AG04449 (cell line): ENCODE data around the gene HELT.

Experiments
- CTCF ChIA-PET: fragments of 350-600 bp; formaldehyde crosslinking; extraction: SDS; loops from one replicate; lab custom pipeline; 2021; ENCODE audit warnings: antibody characterized with exemption; lab: Yijun Ruan, JAX
- POLR2A ChIA-PET: fragments of 400-600, 350-600 bp; formaldehyde crosslinking; extraction: SDS; loops from one replicate; lab custom pipeline; 2020; ENCODE audit warnings: antibody characterized with exemption, inconsistent platforms; lab: Yijun Ruan, JAX
- DNase-seq: peaks from one replicate; pipeline ENCODE4 v3.0.0-alpha.2; 2010; ENCODE audit warnings: low read depth, low spot score
- H3K4me3 ChIP-seq: 2 replicates; pipeline ENCODE4 v1.5.1; 2011; ENCODE audit warnings: low read depth, mild to moderate bottlenecking, control low read depth, low read length
- TF ChIP-seq, protein P1 (sequence below): IDR thresholded peaks from one replicate; pipeline ENCODE4 v1.5.1; 2011; ENCODE audit warnings: mild to moderate bottlenecking, moderate library complexity, low read length, control low read depth, inconsistent platforms; ENCODE audit not compliant: insufficient read depth; ENCODE audit errors: missing control alignments

The HELT gene

GRCh38 chr4:185015108-185015507 is 3.2 kb upstream of the HELT start:
- DNase-seq = no peak
- CTCF ChIA-PET = no interaction called here
- H3K4me3 ChIP-seq = no peak overlapping the region
- TF ChIP-seq, protein P1, sequence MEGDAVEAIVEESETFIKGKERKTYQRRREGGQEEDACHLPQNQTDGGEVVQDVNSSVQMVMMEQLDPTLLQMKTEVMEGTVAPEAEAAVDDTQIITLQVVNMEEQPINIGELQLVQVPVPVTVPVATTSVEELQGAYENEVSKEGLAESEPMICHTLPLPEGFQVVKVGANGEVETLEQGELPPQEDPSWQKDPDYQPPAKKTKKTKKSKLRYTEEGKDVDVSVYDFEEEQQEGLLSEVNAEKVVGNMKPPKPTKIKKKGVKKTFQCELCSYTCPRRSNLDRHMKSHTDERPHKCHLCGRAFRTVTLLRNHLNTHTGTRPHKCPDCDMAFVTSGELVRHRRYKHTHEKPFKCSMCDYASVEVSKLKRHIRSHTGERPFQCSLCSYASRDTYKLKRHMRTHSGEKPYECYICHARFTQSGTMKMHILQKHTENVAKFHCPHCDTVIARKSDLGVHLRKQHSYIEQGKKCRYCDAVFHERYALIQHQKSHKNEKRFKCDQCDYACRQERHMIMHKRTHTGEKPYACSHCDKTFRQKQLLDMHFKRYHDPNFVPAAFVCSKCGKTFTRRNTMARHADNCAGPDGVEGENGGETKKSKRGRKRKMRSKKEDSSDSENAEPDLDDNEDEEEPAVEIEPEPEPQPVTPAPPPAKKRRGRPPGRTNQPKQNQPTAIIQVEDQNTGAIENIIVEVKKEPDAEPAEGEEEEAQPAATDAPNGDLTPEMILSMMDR = no peak
- POLR2A ChIA-PET = no interaction called here

- DNase-seq = no peak
- H3K4me3 ChIP-seq = no peak overlapping the region
- CTCF ChIA-PET = interaction anchor here (1.3 kb wide), 1 partner anchor 118 kb away, joined by 3 read pairs; no protein-coding TSS in a partner anchor
- TF ChIP-seq, protein P1 = no peak
- POLR2A ChIA-PET = no interaction called here
Measured at GRCh38 chr4:185016101-185016940, 2.0 kb upstream of the HELT start.

DNA sequence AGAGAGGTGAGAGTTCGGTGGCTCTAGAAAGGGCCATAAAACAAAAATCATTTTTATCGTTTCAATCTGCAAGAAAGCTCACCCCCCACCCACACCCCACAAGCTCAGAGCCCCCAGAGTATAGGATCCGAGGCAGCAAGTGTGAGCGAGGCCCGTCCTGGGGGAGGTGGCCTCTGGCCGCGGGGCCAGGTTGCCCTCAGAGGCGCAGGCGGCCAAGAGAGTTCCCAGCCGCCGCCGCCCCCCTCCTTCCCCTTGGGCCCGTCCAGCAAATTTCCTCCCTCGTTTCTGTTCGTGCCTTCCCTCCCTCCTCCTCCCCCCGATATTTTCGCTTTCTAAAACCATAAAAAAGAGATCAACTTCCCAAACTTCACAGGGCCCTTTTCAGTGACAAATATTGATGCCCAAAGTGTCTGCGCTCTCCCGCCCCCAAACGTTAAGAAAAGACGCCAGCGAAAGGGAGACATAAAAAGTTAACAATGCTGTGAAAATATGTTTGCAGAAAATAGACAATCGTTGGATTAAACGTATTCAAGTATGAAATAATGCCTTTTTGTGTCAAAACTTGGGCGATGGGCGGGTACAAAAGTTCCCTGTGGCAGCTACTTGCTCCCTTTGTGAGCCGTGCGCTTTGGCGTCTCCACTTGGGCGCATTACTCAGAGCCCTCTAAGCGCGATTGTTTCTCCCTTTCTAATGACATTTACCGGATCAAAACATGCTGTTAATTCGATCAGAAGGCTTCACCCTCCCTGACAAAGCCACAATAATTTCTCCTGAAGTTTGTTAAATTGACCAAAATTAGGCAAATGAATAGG is 1.1 kb upstream of the HELT start:
- DNase-seq = no peak
- H3K4me3 ChIP-seq = no peak overlapping the region
- ChIA-PET POLR2A (no interaction called here), CTCF (interaction anchor here (1.3 kb wide), 1 partner anchor 118 kb away, joined by 3 read pairs; no protein-coding TSS in a partner anchor)
- TF ChIP-seq, protein P1 = no peak

DNA sequence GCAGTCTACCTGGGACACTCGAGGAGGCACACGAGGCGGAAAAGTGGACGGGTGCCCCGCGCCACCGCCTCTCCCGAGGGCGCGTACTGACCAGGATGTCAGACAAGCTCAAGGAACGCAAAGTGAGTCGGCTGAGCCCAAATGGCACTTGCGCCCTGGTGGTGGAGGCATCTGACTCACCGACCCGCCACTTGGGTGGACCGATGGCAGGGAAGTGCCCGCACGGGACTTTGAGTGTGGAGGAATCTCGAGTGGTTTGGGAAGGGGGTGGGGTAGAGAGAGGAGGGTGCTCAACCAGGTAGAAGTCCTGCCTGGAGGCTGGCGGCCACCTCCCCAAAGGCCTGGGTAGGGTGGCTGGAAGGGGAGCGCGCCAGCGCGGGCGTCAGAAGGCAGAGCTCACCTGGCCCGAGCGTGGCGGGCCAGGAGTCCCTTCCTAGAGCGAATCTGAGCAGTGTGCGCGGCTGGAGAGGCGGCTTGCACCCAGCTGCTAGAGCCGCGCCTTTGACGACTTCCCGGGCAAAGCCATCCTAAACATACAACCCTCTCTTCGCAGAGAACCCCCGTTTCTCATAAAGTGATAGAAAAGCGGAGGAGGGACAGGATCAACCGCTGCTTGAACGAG is 655 bp downstream of the HELT start:
- DNase-seq = no peak
- H3K4me3 ChIP-seq = no peak overlapping the region
- TF ChIP-seq, protein P1 = no peak
- ChIA-PET POLR2A (no interaction called here), CTCF (interaction anchor here (0.5 kb wide), 1 partner anchor 71 kb away, joined by 3 read pairs; no protein-coding TSS in a partner anchor)

GRCh38 chr4:185019456-185020292 is 1.4 kb downstream of the HELT start:
- DNase-seq = no peak
- no peak overlapping the region for H3K4me3 ChIP-seq
- TF ChIP-seq, protein P1 = no peak
- CTCF ChIA-PET = no interaction called here
- POLR2A ChIA-PET = no interaction called here
